Measurements from ENCODE around the gene CACNA1H.

The CACNA1H gene

DNA sequence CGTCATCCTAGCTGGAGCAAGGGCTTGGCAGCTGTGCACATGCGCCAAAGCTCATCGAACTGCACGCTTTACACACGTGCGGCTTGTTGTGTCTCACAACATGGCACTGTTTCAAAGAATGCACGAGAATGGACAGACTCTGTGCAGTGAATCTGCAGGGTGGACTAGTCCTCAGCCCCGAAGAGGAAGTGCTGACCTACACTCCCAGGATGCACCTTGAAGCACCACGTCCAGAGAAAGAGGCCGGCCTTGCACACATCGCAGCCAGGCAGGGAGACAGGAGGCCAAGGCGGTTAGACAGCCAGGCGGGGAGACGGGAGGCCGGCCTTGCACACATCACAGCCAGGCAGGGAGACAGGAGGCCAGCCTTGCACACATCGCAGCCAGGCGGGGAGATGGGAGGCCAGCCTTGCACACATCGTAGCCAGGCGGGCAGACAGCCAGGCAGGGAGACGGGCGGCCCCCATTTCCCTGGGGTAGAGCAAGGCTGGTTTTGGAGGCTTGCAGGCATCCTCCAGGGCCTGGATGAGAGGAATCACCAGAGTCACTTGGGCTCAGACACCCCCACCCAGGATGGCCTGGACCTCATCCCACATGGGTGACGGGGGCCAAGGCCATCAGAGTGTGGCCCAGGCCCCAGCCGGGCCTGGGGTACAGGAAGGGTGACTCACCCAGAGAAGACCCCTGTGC lies 9.0 kb upstream of the CACNA1H start:
- DNase-seq = no peak

DNA sequence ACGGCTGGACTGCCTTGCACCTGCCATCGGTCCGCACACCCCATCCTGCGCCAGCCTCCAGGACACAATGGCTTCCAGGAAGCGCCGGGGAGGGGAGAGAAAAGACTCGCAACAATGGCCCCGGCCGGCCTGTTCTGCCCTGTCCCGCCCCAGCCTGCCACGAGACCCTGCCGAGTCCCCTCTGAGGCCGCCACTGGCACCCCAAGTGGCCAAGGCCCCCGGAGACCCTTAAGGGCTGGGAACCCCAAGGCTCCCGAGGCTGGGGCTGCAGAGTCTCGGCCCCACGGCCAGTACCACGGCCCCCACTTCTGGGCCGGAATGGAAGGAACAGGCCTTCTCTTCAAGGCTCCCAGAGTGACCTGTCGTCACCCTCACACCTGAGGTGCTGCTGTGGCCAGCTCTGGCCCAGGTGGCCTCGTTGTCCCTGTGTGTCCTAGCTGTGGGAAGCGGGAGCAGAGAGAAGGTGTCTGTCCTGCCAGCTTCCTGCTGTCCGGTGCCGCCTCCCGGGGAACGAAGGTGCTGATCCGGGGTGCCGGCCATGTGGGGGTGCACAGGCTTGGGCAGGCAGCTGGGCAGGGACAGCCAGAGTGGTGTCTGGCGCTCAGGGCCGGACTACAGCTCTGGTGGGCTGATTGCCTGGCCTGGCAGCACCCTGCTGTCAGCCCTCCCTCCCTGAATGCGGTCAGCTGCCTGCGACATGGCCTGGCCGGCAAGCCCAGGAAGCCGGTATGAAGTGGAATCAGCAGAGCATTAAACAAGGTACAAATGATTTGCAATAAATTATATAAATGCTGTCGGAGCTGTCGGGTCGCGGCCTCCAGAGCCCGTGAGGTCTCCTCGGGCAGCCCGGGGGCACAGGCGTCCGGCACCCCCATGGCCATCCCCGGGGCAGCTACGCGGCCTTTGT lies 8.2 kb upstream of the CACNA1H start:
- DNase-seq = no peak

DNA sequence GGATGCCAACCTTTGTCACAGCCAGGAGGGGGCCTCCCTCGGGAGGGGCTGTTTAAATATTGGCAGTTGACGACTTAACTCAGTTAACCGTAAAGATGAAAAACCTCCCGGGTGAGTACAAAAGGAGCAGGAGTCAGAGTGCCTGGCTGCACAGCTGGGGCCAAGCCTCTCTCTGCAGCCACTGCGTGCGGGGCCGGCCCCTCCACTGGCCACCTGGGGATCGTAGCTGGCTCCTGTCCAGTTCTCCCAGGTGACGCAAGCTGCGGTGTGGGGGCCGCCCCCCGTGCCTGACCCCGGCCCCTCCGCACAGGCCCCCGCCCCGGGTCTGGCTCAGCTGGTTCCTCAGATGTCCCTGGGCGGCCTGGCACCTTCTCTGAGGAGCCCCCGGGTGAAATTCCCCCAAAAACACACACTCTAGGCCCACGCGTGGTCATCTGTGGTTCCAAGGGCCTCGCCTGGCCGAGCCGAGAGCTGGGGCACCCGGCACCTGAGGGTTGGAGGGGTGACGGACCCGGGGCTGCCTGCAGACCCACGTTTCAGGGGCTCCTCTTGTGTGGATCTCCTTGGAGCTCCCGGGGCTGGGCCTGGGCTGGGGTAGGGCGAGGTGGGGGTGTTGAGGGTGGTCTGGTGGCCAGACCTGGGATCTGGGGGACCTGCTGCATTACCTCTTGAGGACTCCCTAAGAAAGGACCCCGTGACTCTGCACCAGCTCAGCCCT lies 7.4 kb upstream of the CACNA1H start:
- DNase-seq = no peak

DNA sequence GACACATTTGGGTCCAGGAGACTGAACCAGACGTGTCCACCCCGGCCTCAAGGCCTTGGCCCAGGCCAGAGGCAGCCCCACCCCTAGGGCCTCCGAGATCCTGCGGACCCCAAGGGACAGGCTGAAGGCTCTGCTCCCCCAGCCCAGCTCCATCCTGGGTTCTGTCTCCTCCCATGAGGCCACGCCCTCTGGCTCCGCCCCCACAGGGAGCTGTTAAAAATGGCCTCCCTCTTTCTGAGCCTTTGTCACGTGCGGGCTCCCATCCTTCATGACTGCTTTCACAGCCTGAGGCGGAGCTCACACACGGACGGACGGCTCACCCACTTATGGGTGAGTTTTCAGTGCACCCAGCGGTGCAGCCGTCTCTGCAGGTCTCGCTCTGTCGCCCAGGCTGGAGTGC lies 6.5 kb upstream of the CACNA1H start:
- no peak for DNase-seq

DNA sequence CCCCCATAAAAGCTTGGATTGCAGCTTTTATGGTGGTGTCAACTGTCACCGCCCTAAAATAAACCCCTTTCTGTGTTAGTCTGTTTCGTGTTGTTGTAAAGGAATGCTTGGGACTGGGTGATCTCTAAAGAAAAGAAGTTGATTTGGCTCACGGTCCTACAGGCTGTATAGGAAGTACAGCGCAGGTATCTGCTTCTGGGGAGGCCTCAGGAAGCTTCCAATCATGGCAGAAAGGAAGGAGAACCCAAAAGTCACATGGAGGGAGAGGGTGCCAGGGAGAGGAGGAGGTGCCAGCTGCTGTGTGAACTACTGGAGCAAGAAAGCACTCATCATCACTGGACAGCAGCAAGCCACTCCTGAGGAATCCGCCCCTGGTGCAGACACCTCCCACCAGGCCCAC lies 5.9 kb upstream of the CACNA1H start:
- DNase-seq = no peak

DNA sequence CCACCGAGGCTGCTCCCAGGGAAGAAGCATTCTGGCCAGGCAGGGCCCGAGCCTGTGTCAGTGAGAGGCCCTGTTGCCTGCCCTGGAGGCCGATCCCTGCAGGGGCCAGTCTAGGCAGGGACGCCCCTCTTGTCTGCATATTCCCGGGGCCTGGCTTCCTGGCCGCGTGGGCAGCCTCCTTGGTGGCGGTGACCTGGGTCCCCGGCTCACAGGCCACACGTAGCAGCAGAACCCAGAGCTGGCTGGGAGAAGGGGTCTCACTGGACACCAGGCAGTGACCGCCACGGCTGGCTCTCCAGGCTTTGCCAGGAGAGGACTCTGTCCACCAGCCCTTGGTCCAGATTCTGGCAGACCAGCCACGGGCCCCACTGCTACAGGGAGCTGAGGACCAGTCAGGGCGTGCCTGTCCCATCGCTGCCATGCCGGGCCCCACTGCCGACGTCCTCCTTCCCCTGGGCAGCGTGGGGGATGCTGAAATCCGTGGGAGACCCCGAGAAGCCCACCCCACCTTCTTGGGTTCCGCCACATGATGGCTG lies 3.7 kb upstream of the CACNA1H start:
- DNase-seq = no peak

DNA sequence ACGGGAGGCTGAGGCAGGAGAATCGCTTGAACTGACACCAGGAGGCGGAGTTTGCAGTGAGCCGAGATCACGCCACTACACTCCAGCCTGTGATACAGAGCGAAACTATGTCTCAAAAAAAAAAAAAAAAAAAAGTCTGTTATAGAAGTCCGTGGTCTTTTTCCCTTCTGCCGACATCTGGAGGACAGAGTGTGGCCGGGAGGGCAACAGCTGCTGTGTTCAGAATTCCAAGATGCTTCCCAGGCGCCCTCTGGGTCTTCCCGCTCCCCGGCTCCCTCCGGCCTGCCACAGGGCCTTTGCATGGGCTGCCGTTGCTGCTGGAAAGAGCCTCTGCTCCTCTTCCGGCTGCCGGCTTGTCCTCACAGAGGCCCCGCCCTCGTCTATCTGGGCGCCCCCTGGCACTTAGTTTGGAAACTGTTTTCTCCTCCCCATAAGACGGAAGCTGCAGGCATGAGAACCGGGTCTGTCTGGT lies 2.4 kb upstream of the CACNA1H start:
- peak; percentile 45 for DNase-seq

DNA sequence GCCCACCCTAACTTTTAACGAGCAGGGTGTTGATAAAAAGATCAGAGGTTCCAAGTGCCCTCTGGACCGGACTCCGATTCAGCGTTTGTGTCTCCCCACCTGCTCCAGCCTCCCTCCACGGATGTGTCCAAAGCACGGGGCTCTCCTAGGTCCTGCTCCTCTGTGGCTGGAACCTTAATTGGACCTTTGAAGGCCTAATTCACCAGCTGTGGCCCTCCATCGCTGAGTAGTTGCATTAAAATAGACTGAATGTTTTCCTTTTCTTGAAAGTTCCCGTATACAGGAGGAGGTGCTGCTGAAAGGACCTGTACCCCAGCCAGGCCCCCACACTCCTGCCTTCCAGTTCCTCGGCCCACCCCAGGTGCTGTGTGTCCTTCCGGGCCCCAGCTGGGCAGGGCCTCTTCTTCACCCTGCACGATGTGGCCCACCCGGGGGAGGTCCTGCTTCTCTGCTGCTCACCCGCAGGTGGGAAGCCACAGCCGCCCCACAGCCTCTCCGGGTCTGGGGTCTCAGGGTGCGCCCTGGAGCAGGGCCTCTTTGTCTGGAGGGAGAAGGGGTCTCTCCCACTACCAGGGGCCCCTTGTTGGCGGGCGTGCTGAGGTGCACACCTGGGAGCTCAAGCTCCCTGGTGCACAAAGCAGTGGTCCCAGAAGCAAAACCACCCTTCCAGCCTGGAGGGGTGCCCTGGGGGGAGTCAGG lies 1.3 kb upstream of the CACNA1H start:
- DNase-seq = no peak

DNA sequence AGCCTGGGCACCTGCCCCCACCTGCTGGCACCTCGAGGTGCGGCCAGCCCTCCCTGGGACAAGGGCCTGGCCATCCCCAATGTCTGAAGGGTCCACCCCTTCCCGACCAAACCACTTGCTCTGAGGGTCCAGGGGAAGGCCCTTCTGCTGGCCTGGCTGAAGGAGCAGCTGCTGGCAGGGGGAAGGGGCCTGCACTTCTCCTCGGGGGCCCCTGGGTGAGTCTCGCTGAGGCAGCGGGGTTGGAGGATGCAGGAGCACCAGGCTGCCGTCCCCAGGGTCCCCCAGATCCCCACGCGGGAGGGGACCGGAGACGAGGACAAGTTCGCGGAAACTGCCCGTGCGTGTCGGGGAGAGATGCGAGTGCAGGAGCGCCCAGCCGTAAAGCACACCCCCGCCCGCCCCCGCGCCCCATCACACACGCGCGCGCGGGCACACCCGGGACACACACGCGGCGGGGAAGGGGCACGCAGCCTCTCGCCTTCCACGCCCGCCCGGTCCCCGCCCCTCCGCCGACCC lies 725 bp upstream of the CACNA1H start:
- peak; percentile 57 for DNase-seq

DNA sequence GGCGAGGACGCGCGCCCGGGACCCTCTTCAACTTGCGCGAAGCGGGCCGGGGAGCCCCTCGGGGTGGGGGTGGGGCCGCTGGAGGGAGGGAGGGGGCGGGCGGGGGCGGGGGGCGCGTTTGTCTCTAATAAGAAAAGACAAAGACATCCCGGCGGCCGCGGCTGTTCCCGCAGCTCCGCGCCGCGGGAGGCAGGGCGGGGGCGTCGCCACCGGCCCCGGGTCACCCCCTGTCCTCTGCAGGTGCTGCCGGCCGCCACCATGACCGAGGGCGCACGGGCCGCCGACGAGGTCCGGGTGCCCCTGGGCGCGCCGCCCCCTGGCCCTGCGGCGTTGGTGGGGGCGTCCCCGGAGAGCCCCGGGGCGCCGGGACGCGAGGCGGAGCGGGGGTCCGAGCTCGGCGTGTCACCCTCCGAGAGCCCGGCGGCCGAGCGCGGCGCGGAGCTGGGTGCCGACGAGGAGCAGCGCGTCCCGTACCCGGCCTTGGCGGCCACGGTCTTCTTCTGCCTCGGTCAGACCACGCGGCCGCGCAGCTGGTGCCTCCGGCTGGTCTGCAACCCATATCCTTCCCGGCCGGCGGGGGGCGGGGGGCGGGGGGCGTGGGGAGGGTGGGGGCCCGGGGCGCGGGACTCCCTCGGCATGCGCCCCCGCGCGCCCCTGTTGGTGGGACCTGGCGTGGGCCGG lies 714 bp downstream of the CACNA1H start:
- no peak for DNase-seq

DNA sequence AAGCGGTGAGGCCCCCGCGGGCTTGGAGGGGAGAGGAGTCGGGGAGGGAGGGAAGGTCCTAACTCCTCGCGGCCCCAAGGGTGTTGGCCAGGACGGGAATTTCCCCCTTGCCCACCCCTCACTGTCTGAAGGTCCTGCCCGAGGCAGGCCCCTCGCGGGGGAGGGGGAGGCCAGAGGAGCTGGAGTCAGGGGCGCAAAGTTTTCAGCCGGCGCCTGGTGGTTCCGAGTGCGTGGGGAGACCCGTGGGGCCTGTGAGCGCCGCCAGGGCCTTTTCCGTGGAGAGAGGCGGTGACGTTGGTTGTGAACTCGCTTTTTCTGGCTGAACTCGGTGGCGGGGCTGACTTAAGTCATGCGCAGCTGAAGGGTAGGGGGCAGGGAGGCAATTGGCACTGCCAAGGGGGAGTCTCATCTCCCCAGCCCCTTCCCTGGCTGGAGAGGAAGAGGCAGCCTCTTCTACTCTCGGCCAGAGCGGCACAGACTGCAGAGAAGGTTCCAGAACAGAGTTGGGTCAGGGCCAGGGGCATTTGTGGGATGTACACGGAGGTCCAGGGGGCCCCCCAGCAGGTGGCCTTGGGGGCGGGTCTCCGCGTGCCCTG lies 1.5 kb downstream of the CACNA1H start:
- no peak for DNase-seq

DNA sequence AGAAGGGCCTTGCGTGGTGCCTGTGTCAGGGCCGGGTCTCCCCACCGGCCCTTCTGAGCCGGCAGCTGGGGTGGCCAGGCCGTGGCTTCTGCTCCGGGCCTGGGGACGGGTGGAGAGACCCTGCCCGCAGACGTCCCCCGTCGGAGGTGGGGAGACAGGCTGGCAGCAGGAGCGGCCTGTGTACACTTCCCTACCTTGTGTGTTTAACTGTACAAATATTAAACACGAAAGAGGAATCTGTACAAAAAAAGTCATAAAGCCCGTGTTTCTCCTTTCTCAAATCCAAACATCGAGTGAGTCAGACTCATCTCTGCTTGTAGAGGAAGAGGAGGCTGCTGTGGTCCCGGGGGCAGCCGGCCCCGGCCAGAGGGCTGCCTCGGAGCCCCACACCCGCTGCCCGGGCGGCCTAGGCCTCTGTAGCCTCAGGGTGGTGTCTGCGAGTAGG lies 2.0 kb downstream of the CACNA1H start:
- no peak for DNase-seq

DNA sequence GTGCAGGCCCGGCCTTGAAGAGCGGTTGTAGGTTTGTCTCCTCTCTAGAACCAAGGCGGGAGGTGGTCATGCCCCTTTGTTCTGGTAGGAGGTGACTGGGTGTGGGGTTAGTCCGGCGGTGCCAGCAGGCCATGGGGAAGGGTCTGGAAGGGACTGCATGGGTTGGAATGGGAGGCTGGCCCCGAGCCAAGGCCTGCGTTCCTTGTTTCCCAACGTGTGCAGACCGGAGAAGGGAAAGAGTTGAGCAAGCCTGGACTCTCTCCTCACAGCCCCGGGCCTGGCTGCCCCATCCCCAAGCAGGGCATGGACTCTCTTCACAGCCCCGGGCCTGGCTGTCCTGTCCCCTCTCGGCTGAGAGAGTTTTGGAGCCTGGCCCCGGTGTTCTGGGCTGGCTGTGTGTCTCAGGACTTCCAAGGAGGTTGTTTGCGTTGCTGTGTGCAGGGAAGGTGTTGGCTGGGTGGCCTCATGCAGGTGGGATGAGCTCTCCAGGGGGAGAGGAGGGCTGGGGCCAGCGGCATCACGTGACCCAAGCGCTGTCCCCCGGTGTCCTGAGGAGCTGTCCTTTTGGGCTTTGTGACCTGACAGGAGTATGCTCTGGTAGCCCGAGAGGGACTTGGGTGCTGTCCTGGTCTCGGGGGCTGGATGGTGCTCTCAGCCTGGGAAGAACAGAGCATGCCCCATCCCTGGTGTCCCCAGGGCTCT lies 2.6 kb downstream of the CACNA1H start:
- no peak for DNase-seq

DNA sequence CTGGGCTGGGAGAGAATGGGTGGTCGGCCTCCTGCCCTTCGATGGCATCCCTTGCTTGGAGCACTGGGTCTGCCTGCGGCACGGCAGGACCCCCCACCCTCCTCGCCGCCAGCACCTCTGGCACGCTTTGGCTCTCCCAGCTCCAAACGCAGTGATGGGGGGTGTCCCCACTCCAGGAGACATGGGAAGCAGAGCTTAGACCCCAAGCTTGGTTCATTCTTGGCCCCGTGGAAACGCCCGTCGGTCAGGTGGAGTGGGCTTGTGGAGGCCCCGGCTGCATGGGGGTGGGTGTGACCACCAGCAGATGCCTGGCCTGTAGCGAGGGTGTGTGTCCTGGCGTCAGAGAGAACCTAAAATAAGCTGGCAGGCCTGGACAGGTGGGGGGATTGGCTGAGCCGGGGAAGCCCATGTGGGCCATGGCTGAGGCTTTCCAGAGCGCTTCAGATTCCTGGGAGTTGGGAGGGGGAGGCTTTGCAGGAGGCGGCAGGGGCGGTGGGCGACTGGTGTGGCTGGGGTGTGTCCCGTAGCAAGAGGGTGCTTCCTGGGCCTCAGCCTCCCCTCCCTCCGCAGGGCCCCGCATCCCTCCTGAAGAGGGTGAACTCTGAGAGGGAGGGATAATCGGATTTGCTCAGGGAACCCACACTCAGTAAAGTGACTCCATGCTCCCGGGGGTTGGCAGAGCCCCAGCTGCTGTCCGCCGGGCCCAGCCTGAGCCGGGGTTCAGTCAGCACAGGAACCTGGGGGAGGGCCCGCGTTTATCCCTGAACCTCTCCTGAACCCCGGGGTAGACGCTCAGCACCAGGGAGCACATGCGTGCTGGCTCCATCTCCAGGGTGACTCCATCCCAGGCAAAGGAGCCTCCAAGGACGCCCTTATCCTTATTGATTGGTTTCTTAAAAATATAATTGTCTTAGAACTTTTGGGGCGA lies 3.4 kb downstream of the CACNA1H start:
- no peak for DNase-seq

DNA sequence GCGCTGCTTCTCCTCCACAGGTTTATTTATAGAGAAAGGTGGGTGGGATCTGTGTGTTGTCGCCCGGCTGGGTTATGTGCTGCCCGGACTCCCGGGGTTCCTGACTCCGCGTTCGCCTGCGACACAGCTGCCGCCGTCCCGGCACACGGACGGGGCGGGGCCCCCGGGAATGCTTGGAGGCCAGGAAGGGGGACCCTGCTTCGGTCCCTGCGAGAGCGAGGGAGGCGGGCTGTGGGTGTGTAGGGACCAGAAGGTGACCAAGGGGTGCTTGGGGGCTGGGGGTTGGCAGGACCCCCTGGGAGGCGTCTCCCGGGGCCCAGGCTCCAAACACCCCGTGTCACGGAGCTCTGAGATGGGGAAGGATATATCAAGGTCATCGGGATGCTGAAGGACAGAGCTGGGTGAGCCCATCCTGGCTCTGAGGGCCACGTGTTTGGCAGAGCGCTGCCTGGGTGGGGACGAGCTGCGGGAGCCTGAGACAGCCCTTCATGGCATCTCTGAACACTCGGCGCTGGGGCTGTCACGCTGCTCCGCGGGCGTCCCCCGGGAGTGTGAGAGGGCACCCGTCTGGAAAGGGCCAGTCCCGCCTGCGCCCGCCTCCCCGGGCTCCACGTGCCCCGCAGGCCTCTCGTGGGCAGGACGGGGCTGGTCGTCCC lies 4.2 kb downstream of the CACNA1H start:
- no peak for DNase-seq

DNA sequence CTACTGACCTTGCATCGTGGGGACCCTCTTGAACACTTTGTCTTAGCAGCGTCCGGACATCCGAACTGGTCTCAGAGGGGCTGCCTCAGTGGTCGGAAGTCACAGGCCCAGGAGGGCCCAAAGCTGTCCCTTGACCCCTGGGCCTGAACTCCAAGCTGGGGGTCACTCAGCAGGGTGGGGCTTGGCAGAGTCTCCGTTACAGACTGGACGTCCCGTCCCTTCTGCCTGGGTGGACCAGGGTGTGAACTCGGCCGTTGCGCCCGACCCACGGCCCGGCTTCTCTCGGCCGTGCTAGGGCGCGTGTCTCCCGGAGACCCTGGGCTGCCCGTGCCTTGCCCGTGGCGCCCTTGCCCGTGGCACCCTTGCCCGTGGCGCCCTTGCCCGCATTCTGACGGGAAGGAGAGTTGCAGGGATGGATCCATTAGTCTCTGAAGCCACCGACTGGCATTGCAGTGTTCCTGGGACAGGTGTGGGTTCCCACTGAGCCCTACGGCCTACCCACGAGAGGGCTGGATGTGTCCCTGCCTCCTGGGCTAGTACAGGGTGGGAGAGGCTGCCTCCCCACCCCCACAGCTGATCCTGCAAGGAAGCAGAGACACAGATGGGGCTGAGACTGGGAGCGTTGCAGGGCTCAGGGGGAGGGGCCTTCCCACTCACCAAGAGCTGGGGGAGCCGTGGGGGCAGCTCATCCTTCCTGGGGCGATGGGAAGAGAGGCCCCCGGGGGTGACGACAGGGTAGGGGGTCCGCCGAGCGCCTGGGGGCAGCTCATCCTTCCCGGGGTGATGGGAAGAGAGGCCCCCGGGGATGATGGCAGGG lies 4.9 kb downstream of the CACNA1H start:
- DNase-seq = no peak

DNA sequence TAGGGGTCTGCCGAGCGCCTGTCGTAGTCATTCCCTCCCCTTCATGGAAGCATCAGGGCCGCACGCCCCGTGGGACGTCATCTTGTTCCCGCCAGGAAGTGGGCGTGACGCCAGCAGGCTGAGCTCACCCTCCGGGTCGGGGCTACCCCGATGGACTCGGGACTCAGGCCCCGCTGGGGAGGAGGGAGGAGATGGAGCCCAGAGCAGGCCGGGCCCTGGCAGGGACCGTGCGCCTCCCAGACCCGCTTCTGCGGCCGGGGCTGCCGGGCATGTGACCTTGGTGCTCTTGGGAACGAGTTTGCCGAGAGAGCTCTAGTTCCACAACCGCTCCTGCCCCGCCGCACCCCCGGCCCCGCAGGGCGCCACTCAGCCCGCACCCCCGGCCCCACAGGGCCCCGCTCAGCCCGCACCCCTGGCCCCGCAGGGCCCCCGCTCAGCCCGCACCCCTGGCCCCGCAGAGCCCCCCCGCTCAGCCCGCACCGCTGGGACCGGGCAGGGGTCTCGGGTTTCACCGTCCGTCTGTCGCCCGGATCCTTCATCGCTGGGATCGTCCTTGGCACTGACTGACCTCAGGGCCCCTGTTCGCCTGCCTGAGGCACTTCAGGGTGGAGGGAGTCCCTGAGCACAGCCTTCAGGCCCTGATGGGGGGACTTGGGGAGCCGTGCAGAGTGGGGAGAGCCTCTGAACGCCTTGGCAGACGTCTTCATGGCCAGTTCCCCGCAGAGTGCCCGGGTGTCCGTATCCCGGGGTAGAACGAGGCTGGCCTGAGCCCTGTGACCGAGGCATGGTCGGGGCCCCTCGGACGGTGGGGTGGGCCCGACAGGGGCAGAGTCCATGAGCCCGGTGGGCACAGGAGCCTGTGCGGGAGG lies 5.8 kb downstream of the CACNA1H start:
- DNase-seq = no peak

Data from activated naive CD4-positive, alpha-beta T cell treated with Interleukin-2 at 50 U/mL for 16 hours (primary cell).